ENCODE measurements around the gene CDK5RAP3. TPM values are rescaled to one million over a fixed set of nuclear protein-coding genes. Genes with fewer than 3 reads are reported as not detected.

CDK5RAP3 gene
- total RNA-seq, 1 experiment from 2014 or later: 255 TPM

DNA sequence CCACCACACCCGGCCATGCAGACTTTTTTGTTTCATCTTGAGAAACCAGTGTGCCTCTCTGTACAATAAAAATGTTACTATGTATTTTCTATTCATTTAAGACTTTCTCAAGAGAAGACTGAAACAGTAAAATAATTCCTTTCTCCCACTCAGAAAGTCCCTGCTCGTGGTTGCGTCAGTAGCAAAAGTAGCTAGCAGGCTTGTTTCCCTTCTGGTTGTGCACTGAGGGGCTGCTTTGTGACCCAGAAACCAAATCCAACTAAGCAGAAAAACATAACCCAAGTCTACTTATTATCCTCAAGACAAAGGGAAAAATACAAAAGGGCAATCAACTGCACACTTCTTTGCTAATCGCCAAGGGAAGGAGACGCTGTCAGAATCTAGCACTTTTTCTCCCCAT lies 33.0 kb upstream of the CDK5RAP3 start:
- peaks cover 16% of the 10 kb centered on the region for H3K79me2 ChIP-seq (ENCODE audit: insufficient read depth, low read length)
- H3K4me2 ChIP-seq (ENCODE audit: low read length): no peak overlapping the region
- ChIA-PET POLR2A (interaction anchor here (0.9 kb wide), 1 partner anchor 9 kb away, joined by 3 read pairs; no protein-coding TSS in a partner anchor), RAD21 (ENCODE audit: low non-redundant PET in 1 of 2, low total read pairs in 2 of 2, uncharacterized antibody in 2 of 2, unreplicated experiment in 2 of 2) (interaction anchor here in 1 of 2 experiments (0.7 kb wide), 1 partner anchor 9 kb away, joined by 8 read pairs; no protein-coding TSS in a partner anchor), CTCF (interaction anchor here (1.7 to 4.6 kb wide), 2 partner anchors 9 to 33 kb away, joined by 5 to 41 read pairs; partner anchors contain the start of gene CDK5RAP3)
- H3K9ac ChIP-seq (ENCODE audit: low read length): no peak overlapping the region; the same call in 1 of the 2 replicates
- no peak overlapping the region for H2AFZ ChIP-seq (ENCODE audit: low read depth, low read length, poor library complexity, severe bottlenecking)
- no peaks in the 10 kb centered on the region for H3K9me2 ChIP-seq (ENCODE audit: insufficient read depth)
- no peaks in the 10 kb centered on the region for H3K9me3 ChIP-seq (ENCODE audit: control insufficient read depth in 1 of 2, insufficient read depth in 1 of 2, low read depth in 1 of 2, low read length in 2 of 2)
- DNase-seq (ENCODE audit: low read depth, low spot score): no peak
- H3K27me3 ChIP-seq (ENCODE audit: insufficient read depth, low read length): no peaks in the 10 kb centered on the region
- no peak for ATAC-seq
- no peak overlapping the region for H3K27ac ChIP-seq (ENCODE audit: low read depth, low read length)
- H3K36me3 ChIP-seq (ENCODE audit: control insufficient read depth in 1 of 2, insufficient read depth in 2 of 2, low read length in 2 of 2): no peaks in the 10 kb centered on the region
- H4K20me1 ChIP-seq (ENCODE audit: insufficient read depth): no peaks in the 10 kb centered on the region
- H3K4me1 ChIP-seq (ENCODE audit: control insufficient read depth in 1 of 2, insufficient read depth in 2 of 2, low read length in 2 of 2): peaks cover 42 to 73% of the 10 kb centered on the region in 2 experiments
- intact Hi-C loops (cut with micrococcal nuclease): no loop called here
- H3K4me3 ChIP-seq (replicated peaks in 1 of 2; ENCODE audit: low read depth in 1 of 2, low read length in 2 of 2): no peak overlapping the region
- no TSS peak for BruUV-seq (replicated peaks)
- TF ChIP-seq FOSL1 (IDR thresholded peaks at IDR 0.05; ENCODE audit: low read depth): no peak
- no peak for TF ChIP-seq TCF7L2 (IDR thresholded peaks at IDR 0.05; ENCODE audit: borderline replicate concordance, extremely low read depth, insufficient read depth, insufficient read length)
- no peak for TF ChIP-seq POLR2AphosphoS5 (IDR thresholded peaks at IDR 0.05; ENCODE audit: low read depth, low read length)
- no peak for TF ChIP-seq SP1 (IDR thresholded peaks at IDR 0.05; ENCODE audit: low read depth)
- TF ChIP-seq CBX3 (IDR thresholded peaks at IDR 0.05; ENCODE audit: low read depth): no peak
- TF ChIP-seq CEBPB (IDR thresholded peaks at IDR 0.05; ENCODE audit: low read depth): no peak
- no peak for TF ChIP-seq POLR2A (IDR thresholded peaks at IDR 0.05; ENCODE audit: borderline replicate concordance, extremely low read depth, insufficient read depth, insufficient read length)
- no peak for TF ChIP-seq EZH2 (IDR thresholded peaks at IDR 0.05)
- TF ChIP-seq, protein P1, sequence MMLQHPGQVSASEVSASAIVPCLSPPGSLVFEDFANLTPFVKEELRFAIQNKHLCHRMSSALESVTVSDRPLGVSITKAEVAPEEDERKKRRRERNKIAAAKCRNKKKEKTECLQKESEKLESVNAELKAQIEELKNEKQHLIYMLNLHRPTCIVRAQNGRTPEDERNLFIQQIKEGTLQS (IDR thresholded peaks at IDR 0.05): no peak
- no peak for TF ChIP-seq ELF1 (IDR thresholded peaks at IDR 0.05; ENCODE audit: borderline replicate concordance, low read depth)
- no peak for TF ChIP-seq SIN3A (IDR thresholded peaks at IDR 0.05; ENCODE audit: low read depth)
- no peak for TF ChIP-seq ZNF274 (IDR thresholded peaks at IDR 0.05; ENCODE audit: low read depth, low read length)
- TF ChIP-seq JUND (IDR thresholded peaks at IDR 0.05): no peak
- TF ChIP-seq ZFX (IDR thresholded peaks at IDR 0.05): no peak

Measured in HCT116 (cell line).